Measurements from ENCODE around the gene UBXN1.

UBXN1 gene

GRCh38 chr11:62649486-62649885, 29.4 kb downstream of the UBXN1 start:
- DNase-seq (ENCODE audit: insufficient read length, low spot score) (no peak), FAIRE-seq (no peak)
- TF ChIP-seq POLR2A (IDR thresholded peaks at IDR 0.05; ENCODE audit: low read depth, low read length), result no peak

- FAIRE-seq (no peak), DNase-seq (ENCODE audit: insufficient read length, low spot score) (no peak)
- no peak for TF ChIP-seq POLR2A (IDR thresholded peaks at IDR 0.05; ENCODE audit: low read depth, low read length)
Measured at GRCh38 chr11:62648967-62649364, 29.9 kb downstream of the UBXN1 start.

GRCh38 chr11:62648185-62648966, 30.5 kb downstream of the UBXN1 start:
- DNase-seq (ENCODE audit: insufficient read length, low spot score), result no peak
- TF ChIP-seq POLR2A (IDR thresholded peaks at IDR 0.05; ENCODE audit: low read depth, low read length), result no peak
- no peak for FAIRE-seq

DNA sequence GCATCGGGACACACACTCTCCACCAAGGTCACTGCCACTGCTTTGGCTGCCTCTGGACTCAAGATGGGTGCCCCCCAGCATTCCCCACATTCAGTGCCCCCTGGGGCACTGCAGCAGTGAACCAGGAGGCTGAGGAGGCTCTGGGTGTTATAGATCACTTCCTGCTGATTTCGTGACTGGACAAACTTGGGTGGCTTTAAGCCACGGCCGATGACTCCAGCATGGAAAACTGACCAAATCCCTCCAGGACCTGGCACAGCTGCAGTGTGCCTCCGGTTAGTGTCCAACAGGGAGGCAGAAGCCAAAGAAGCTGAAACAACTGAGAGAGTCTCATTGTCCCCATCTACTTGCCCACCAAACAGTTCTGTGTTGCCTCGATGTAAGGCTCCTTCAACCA, 31.3 kb downstream of the UBXN1 start:
- DNase-seq (ENCODE audit: insufficient read length, low spot score), result no peak
- TF ChIP-seq POLR2A (IDR thresholded peaks at IDR 0.05; ENCODE audit: low read depth, low read length), result no peak
- FAIRE-seq, result no peak

DNA sequence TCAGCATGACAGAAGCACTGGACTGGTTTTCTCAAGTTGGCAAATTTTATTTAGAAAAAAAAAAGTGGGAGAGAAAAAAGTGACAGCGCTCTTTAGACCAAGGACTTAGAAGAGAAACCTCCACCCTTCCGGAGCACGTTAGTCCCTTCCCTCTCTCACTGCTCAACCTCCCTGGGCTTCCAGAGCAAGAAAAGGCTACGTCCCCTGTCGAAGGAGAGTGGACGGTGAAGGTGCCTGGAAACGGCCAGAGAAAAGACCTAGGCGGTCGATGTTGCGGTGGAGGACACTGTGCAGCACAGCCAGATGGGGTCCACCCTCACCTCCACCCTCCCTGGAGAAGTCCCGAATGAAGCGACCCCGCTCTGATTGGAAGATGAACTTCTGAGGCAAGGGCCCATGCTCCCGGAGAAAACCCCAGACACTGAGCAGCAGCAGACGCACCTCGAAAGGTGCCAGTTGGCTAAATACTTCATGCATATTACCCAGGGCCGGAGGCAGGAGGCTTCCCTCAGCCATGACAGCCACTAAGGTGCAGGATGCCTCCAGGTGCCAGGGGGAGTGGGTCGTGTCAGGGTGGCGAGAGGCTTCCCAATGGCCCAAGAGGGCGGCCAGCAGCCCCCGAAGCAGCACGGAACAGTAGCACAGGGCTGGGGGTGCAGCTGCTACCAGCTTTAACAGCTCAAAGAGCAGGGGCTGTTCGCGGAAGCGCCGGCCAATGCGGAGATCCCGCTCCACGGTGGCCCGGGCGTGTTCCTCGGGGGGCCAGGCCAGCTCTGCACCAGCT, 31.9 kb downstream of the UBXN1 start:
- FAIRE-seq (no peak), DNase-seq (ENCODE audit: insufficient read length, low spot score) (no peak)
- TF ChIP-seq POLR2A (IDR thresholded peaks at IDR 0.05; ENCODE audit: low read depth, low read length), result no peak

DNA sequence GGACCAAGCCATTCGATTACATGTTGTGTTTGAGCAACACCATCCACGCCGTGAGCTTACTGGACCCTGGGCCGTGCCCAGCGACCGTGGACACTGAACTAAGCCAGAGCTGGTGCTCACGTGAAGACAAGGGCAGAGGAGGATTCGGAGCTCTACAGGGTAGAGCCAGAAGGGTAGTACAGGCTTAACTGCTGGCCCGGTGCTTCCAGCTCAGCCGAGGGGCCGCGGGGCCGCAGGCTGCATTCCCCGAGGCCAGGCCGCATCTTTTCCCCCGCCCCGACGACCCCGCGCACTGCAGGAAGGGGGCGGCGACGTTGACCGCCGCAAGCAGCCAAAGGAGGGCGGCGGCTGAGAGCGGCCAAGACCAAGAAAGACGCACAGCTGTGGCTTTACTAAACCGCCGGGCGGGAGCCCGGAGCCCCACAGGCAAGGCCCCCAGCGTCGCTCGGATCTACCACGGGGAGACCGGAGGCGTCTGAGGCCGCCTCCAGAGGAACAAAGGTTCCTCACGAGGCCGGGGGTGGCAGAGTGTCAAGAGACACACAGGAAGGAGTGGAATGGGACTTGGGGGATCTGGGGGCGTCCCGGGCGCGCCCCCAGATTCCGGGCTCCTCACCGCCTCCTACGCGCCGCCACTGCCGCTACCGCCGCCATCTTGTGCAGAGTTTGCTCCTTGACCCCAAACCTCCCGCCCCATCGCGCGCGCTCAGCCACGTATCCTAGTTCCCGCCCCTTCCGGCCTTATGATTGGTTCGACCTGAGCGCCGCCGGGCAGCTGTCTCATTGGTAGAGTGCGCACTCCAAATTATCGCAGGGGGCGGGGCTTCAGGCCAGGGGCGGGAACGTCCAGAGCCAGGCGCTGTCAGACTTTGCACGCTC, 32.7 kb downstream of the UBXN1 start, which contains the start of gene GANAB:
Gene GANAB (minus strand): TSS at position 668 of the 879 bp plus-strand sequence. CDS start 14 bp downstream, at position 654.
- DNase-seq (ENCODE audit: insufficient read length, low spot score) (peak; percentile 96), FAIRE-seq (no peak)
- TF ChIP-seq POLR2A (IDR thresholded peaks at IDR 0.05; ENCODE audit: low read depth, low read length), result peak; percentile 90

GRCh38 chr11:62645671-62645945, 33.3 kb downstream of the UBXN1 start:
- FAIRE-seq (no peak), DNase-seq (ENCODE audit: insufficient read length, low spot score) (no peak)
- no peak for TF ChIP-seq POLR2A (IDR thresholded peaks at IDR 0.05; ENCODE audit: low read depth, low read length)

GRCh38 chr11:62644220-62644619, 34.7 kb downstream of the UBXN1 start:
- FAIRE-seq (no peak), DNase-seq (ENCODE audit: insufficient read length, low spot score) (no peak)
- TF ChIP-seq POLR2A (IDR thresholded peaks at IDR 0.05; ENCODE audit: low read depth, low read length), result no peak

DNA sequence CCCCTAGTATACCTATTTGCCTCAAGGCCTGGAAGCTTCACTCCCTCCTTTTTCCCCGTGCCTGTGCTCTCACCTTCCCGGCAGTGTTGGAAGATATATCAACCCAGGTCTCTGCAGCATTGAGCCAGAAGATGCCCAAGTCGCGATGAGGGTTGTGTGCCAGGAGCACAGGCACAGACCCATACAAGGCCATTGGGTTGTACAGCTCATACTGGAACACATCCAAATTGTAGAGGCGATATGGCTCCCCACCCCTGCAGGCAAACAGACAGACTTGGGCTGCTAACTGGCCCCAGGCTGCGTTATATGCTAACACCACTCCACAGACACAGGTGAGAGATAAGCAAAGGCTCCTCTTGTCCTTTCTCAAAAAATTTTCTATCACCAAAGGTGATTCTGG, 46.4 kb downstream of the UBXN1 start:
- no peak for TF ChIP-seq POLR2A (IDR thresholded peaks at IDR 0.05; ENCODE audit: low read depth, low read length)
- DNase-seq (ENCODE audit: insufficient read length, low spot score) (no peak), FAIRE-seq (no peak)

- DNase-seq (ENCODE audit: insufficient read length, low spot score), result no peak
- FAIRE-seq, result no peak
- TF ChIP-seq POLR2A (IDR thresholded peaks at IDR 0.05; ENCODE audit: low read depth, low read length), result no peak
Measured at GRCh38 chr11:62627713-62628112, 51.2 kb downstream of the UBXN1 start.
